BJ (cell line): ENCODE measurements around the gene FOXJ3. TPM values are rescaled to one million over a fixed set of nuclear protein-coding genes. Genes with fewer than 3 reads are reported as not detected.

Experiments
- CTCF ChIA-PET: fragments of 350-600 bp; formaldehyde crosslinking; extraction: SDS; loops from one replicate; lab custom pipeline; 2021; ENCODE audit warnings: antibody characterized with exemption, inconsistent platforms; lab: Yijun Ruan, JAX
- POLR2A ChIA-PET: fragments of 300-600 bp; sonication (Branson Sonifier 250); formaldehyde crosslinking; extraction: SDS; loops from one replicate; lab custom pipeline; 2021; ENCODE audit warnings: antibody characterized with exemption; lab: Charles Lee
- DNase-seq: peaks from one replicate; pipeline ENCODE4 v3.0.0-alpha.2; 2011; ENCODE audit warnings: low read depth
- H3K27me3 ChIP-seq: 2 replicates; pipeline ENCODE4 v1.6.0; 2011; ENCODE audit warnings: low read length; ENCODE audit not compliant: control insufficient read depth, insufficient read depth
- H3K36me3 ChIP-seq: 2 replicates; pipeline ENCODE4 v1.5.1; 2011; ENCODE audit warnings: low read length; ENCODE audit not compliant: control insufficient read depth, insufficient read depth
- H3K4me3 ChIP-seq: 2 replicates; pipeline ENCODE4 v1.5.1; 2011; ENCODE audit warnings: low read depth, mild to moderate bottlenecking, control low read depth, low read length
- polyA plus RNA-seq: library from polyadenylated mRNA; depleted of rRNA; stranded (reverse); fragments of >200 nt; gene quantifications from 2 replicates; pipeline ENCODE4 v1.2.3, GENCODE V29; 2011
- TF ChIP-seq, protein P1 (sequence below): IDR thresholded peaks from 2 replicates; pipeline ENCODE4 v1.5.1; 2011; ENCODE audit warnings: low read depth, mild to moderate bottlenecking, control low read depth, inconsistent platforms, low read length, moderate library complexity; ENCODE audit not compliant: insufficient read depth

The FOXJ3 gene
- polyA plus RNA-seq, 1 experiment: 22.9 TPM

DNA sequence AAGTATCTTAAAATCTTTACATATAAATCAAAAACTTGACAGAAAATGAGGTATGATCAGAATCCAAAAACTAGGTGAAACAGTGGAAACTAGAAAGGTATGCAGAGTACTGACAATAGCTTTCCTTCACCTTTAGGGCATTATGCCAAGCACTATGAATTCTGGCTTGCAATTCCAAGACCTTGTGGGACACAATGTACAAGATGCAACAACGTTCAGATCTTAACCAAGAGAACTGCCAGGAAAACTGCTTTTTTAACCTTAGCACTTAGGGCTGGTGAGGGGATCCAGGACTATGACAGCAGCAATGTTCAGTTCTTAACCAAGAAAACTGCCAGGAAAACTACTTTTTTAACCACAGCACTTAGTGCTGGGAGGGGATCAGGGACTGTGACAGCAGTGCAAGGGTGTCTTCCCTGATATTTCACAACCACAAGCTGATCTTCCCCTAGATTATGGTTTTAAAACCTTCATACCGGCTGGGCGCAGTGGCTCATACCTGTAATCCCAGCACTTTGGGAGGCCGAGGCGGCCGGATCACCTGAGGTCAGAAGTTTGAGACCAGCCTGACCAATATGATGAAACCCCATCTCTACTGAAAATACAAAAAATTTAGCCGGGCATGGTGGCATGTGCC is 22.3 kb downstream of the FOXJ3 start:
- no peaks in the 10 kb centered on the region for H3K36me3 ChIP-seq
- H3K4me3 ChIP-seq: no peak overlapping the region
- CTCF ChIA-PET: interaction anchor here (1.2 to 1.3 kb wide), 2 partner anchors 11 to 20 kb away, joined by 3 read pairs; no protein-coding TSS in a partner anchor
- no peak for DNase-seq
- POLR2A ChIA-PET: no interaction called here
- no peaks in the 10 kb centered on the region for H3K27me3 ChIP-seq
- TF ChIP-seq, protein P1, sequence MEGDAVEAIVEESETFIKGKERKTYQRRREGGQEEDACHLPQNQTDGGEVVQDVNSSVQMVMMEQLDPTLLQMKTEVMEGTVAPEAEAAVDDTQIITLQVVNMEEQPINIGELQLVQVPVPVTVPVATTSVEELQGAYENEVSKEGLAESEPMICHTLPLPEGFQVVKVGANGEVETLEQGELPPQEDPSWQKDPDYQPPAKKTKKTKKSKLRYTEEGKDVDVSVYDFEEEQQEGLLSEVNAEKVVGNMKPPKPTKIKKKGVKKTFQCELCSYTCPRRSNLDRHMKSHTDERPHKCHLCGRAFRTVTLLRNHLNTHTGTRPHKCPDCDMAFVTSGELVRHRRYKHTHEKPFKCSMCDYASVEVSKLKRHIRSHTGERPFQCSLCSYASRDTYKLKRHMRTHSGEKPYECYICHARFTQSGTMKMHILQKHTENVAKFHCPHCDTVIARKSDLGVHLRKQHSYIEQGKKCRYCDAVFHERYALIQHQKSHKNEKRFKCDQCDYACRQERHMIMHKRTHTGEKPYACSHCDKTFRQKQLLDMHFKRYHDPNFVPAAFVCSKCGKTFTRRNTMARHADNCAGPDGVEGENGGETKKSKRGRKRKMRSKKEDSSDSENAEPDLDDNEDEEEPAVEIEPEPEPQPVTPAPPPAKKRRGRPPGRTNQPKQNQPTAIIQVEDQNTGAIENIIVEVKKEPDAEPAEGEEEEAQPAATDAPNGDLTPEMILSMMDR: no peak

DNA sequence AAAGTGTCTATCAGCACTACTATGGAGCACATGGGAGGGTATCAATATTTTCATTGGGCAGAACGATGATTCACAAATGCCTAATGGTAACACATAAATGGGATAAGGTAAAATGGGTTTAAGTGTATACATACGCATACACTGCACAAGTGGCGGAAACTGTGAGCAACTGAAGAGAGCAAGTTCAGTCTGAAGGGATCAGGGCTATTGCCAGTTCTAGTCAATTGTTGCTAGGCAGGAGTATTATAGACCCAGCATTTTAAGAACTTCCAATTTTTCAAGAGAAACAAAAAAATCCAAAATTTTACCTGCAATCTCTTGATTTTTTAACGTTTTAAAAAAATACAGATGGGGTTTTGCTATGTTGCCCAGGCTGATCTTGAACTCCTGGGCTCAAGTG is 23.1 kb downstream of the FOXJ3 start:
- H3K36me3 ChIP-seq: no peaks in the 10 kb centered on the region

DNA sequence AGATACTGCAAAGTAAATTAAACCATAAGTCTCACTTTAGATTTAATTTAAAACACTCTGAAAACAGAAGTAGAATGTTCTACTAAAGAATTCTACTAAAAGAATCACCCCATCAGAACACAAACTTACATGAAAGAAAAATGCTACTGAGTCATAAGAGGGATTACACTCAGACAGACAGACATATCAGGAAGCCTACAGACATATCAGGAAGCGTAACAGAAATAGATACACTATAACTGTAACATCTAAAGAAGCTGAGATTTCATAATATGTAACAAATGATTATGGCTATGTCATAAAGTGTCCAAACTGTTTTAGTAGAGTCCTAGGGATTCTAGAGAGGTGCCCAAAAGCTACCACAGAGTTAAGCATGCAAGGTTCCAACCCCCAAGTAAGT is 23.9 kb downstream of the FOXJ3 start:
- TF ChIP-seq, protein P1: no peak
- ChIA-PET CTCF (interaction anchor here (1.0 kb wide), 1 partner anchor 137 kb away, joined by 3 read pairs; no protein-coding TSS in a partner anchor), POLR2A (no interaction called here)
- Histone ChIP-seq H3K36me3 (no peaks in the 10 kb centered on the region), H3K27me3 (no peaks in the 10 kb centered on the region), H3K4me3 (no peak overlapping the region)
- DNase-seq: no peak

More for the DNA sequence above, 23.1 kb downstream of the FOXJ3 start:
- Histone ChIP-seq H3K4me3 (no peak overlapping the region), H3K27me3 (no peaks in the 10 kb centered on the region)
- ChIA-PET CTCF (interaction anchor here (1.0 kb wide), 1 partner anchor 138 kb away, joined by 3 read pairs; no protein-coding TSS in a partner anchor), POLR2A (no interaction called here)
- no peak for DNase-seq
- TF ChIP-seq, protein P1: no peak

DNA sequence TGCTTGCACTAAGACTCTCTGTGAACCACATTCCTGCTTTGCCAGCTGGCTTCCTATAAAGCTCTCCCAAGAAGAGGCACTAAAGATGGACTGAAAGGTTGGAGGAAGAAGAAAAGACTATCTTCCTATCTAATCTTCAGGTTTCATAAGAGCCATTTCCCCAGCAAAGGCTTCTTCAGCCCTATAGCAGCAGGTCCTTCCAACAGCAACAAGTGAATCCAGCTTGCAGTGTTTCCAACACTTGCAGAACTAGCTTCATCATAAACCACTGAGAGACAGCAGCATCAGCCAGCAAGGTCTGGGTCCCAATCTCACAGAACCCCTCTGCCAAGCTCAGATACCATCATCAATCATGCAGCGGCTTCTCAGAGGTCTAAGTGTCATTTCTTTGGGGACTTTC is 28.1 kb downstream of the FOXJ3 start:
- CTCF ChIA-PET: interaction anchor here (0.6 to 1.2 kb wide), 2 partner anchors 134 to 163 kb away, joined by 3 to 4 read pairs; no protein-coding TSS in a partner anchor
- Histone ChIP-seq H3K36me3 (no peaks in the 10 kb centered on the region), H3K27me3 (no peaks in the 10 kb centered on the region), H3K4me3 (no peak overlapping the region)
- POLR2A ChIA-PET: no interaction called here
- DNase-seq: no peak
- TF ChIP-seq, protein P1: no peak

DNA sequence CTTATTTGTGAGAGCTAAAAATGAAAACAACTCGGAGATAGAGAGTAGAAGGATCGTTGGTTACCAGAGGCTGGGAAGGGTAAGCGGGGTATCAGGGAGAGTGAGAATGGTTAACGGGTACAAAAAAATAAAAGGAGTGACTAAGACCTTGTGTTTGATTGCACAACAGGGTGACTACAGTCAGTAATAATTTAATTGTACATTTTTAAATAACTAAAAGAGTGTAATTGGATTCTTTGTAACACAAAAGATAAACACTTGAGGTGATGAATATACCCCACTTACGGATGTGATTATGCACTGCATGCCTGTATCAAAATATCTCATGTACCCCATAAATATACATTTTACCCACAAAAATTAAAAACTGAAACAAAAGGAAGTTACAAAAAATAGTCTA is 29.4 kb downstream of the FOXJ3 start:
- POLR2A ChIA-PET: no interaction called here
- CTCF ChIA-PET: interaction anchor here (0.8 to 1.2 kb wide), 3 partner anchors 12 to 25 kb away, joined by 3 to 4 read pairs (median 3); no protein-coding TSS in a partner anchor
- Histone ChIP-seq H3K36me3 (no peaks in the 10 kb centered on the region), H3K27me3 (no peaks in the 10 kb centered on the region), H3K4me3 (no peak overlapping the region)
- TF ChIP-seq, protein P1: no peak
- no peak for DNase-seq
